HEK293T (cell line): Measurements from ENCODE around the gene EGFR.

Experiments used
- CTCF ChIA-PET: fragments of 350-600 bp; formaldehyde crosslinking; extraction: SDS; loops from one replicate; lab custom pipeline; 2021; ENCODE audit warnings: antibody characterized with exemption, inconsistent platforms; lab: Yijun Ruan, JAX
- POLR2A ChIA-PET: fragments of 350-600 bp; formaldehyde crosslinking; extraction: SDS; loops from one replicate; lab custom pipeline; 2020; ENCODE audit warnings: antibody characterized with exemption, inconsistent platforms; lab: Yijun Ruan, JAX
- DNase-seq: peaks from one replicate; pipeline ENCODE4 v3.0.0; 2012; ENCODE audit warnings: mixed read lengths; ENCODE audit errors: extremely low spot score
- ARNT ChIP-seq: fragments of 450-650 bp; IDR thresholded peaks from 2 replicates; pipeline ENCODE4 v1.6.1; 2017; ENCODE audit warnings: mild to moderate bottlenecking
- BHLHE40 ChIP-seq: fragments of 450-650 bp; IDR thresholded peaks from 2 replicates; pipeline ENCODE4 v1.6.1; 2016; ENCODE audit warnings: mild to moderate bottlenecking, moderate library complexity, borderline replicate concordance
- CTBP1 ChIP-seq: fragments of 450-650 bp; IDR thresholded peaks from 2 replicates; pipeline ENCODE4 v1.6.1; 2016; ENCODE audit warnings: borderline replicate concordance
- ELF4 ChIP-seq: fragments of 450-650 bp; IDR thresholded peaks from 2 replicates; pipeline ENCODE4 v1.6.1; 2017; ENCODE audit warnings: antibody characterized with exemption
- FOXA1 ChIP-seq: fragments of 450-650 bp; IDR thresholded peaks from 2 replicates; pipeline ENCODE4 v1.6.1; 2016; ENCODE audit warnings: mild to moderate bottlenecking
- FOXK2 ChIP-seq: fragments of 450-650 bp; IDR thresholded peaks from 2 replicates; pipeline ENCODE4 v1.6.1; 2016; ENCODE audit warnings: mild to moderate bottlenecking
- FOXM1 ChIP-seq: fragments of 450-650 bp; IDR thresholded peaks from 2 replicates; pipeline ENCODE4 v1.6.1; 2017; ENCODE audit warnings: mild to moderate bottlenecking, borderline replicate concordance
- HDGF ChIP-seq: fragments of 450-650 bp; IDR thresholded peaks from 2 replicates; pipeline ENCODE4 v1.6.1; 2017; ENCODE audit warnings: antibody characterized with exemption, borderline replicate concordance
- L3MBTL2 ChIP-seq: fragments of 450-650 bp; conservative IDR thresholded peaks from 2 replicates; pipeline ENCODE4 v1.6.1; 2016; ENCODE audit warnings: mild to moderate bottlenecking
- LEF1 ChIP-seq: fragments of 450-650 bp; IDR thresholded peaks from 2 replicates; pipeline ENCODE4 v1.6.1; 2017; ENCODE audit warnings: mild to moderate bottlenecking, borderline replicate concordance
- NFRKB ChIP-seq: fragments of 450-650 bp; IDR thresholded peaks from 2 replicates; pipeline ENCODE4 v1.6.1; 2016; ENCODE audit warnings: mild to moderate bottlenecking, moderate library complexity
- PKNOX1 ChIP-seq: fragments of 450-650 bp; IDR thresholded peaks from 2 replicates; pipeline ENCODE4 v1.6.1; 2016
- SP1 ChIP-seq: fragments of 450-650 bp; IDR thresholded peaks from 2 replicates; pipeline ENCODE4 v1.6.1; 2017
- SUZ12 ChIP-seq: fragments of 450-650 bp; IDR thresholded peaks from 2 replicates; pipeline ENCODE4 v1.6.1; 2016; ENCODE audit warnings: mild to moderate bottlenecking
- TARDBP ChIP-seq: fragments of 450-650 bp; IDR thresholded peaks from 2 replicates; pipeline ENCODE4 v1.6.1; 2016
- ZNF384 ChIP-seq: fragments of 450-650 bp; IDR thresholded peaks from 2 replicates; pipeline ENCODE4 v1.6.1; 2016

Gene EGFR

GRCh38 chr7:55081472-55082227 lies 62.8 kb downstream of the EGFR start:
- CTCF ChIA-PET = no interaction called here
- no peak for DNase-seq
- TF ChIP-seq ZNF384 (no peak), NFRKB (no peak), TARDBP (no peak), L3MBTL2 (no peak), ARNT (no peak)
- POLR2A ChIA-PET = no interaction called here

- TF ChIP-seq FOXM1 = no peak
- no peak for TF ChIP-seq TARDBP
- TF ChIP-seq FOXK2 = no peak
- TF ChIP-seq ARNT = no peak
- no peak for TF ChIP-seq NFRKB
- TF ChIP-seq BHLHE40 = no peak
- TF ChIP-seq CTBP1 = no peak
- TF ChIP-seq PKNOX1 = no peak
- TF ChIP-seq ELF4 = no peak
- no peak for TF ChIP-seq SP1
- no peak for TF ChIP-seq ZNF384
- TF ChIP-seq SUZ12 = no peak
- TF ChIP-seq LEF1 = no peak
- no peak for TF ChIP-seq L3MBTL2
- no peak for TF ChIP-seq FOXA1
- no peak for TF ChIP-seq HDGF
- CTCF ChIA-PET = no interaction called here
- POLR2A ChIA-PET = no interaction called here
- DNase-seq = no peak
These were observed 63.4 kb downstream of the EGFR start for GRCh38 chr7:55082228-55082603.

GRCh38 chr7:55083206-55083605 lies 64.4 kb downstream of the EGFR start:
- no peak for TF ChIP-seq FOXM1
- no peak for TF ChIP-seq TARDBP
- no peak for TF ChIP-seq ELF4
- no peak for TF ChIP-seq L3MBTL2
- TF ChIP-seq ZNF384 = no peak
- no peak for TF ChIP-seq BHLHE40
- no peak for TF ChIP-seq FOXA1
- TF ChIP-seq CTBP1 = no peak
- TF ChIP-seq HDGF = no peak
- TF ChIP-seq SUZ12 = no peak
- no peak for TF ChIP-seq SP1
- no peak for TF ChIP-seq LEF1
- no peak for TF ChIP-seq NFRKB
- TF ChIP-seq PKNOX1 = no peak
- TF ChIP-seq ARNT = no peak
- no peak for TF ChIP-seq FOXK2
- DNase-seq = no peak
- CTCF ChIA-PET = no interaction called here
- POLR2A ChIA-PET = no interaction called here

- no peak for TF ChIP-seq FOXK2
- ChIA-PET CTCF (no interaction called here), POLR2A (interaction anchor here (1.1 kb wide), 1 partner anchor 325 kb away, joined by 3 read pairs; the partner anchor contains the start of gene SEC61G)
- no peak for DNase-seq
These were observed 65.5 kb downstream of the EGFR start for GRCh38 chr7:55084307-55084706.

GRCh38 chr7:55085511-55086412 lies 66.9 kb downstream of the EGFR start:
- no peak for DNase-seq
- TF ChIP-seq LEF1 (no peak), FOXK2 (no peak), ZNF384 (no peak), PKNOX1 (no peak), L3MBTL2 (no peak), FOXM1 (no peak), NFRKB (no peak), BHLHE40 (no peak)
- ChIA-PET POLR2A (no interaction called here), CTCF (no interaction called here)

GRCh38 chr7:55086413-55087201 lies 67.8 kb downstream of the EGFR start:
- POLR2A ChIA-PET = no interaction called here
- TF ChIP-seq ZNF384 = no peak
- no peak for TF ChIP-seq LEF1
- TF ChIP-seq ELF4 = no peak
- no peak for TF ChIP-seq HDGF
- TF ChIP-seq BHLHE40 = no peak
- no peak for TF ChIP-seq FOXM1
- TF ChIP-seq CTBP1 = no peak
- TF ChIP-seq ARNT = no peak
- no peak for TF ChIP-seq FOXA1
- TF ChIP-seq PKNOX1 = no peak
- TF ChIP-seq TARDBP = no peak
- no peak for TF ChIP-seq NFRKB
- TF ChIP-seq L3MBTL2 = no peak
- TF ChIP-seq SUZ12 = no peak
- TF ChIP-seq SP1 = no peak
- TF ChIP-seq FOXK2 = no peak

More at GRCh38 chr7:55086413-55087201, 67.8 kb downstream of the EGFR start:
- no peak for DNase-seq
- CTCF ChIA-PET = no interaction called here
